Activated B cell treated with CpG ODN at 0.5 μM for 24 hours (primary cell): Measurements from ENCODE around the gene TBX21. TPM values are rescaled to one million over a fixed set of nuclear protein-coding genes. Genes with fewer than 3 reads are reported as not detected.

Experiments
- ATAC-seq: fragments of 200-7000 bp; cut with Tn5 transposase; one replicate; pipeline ENCODE4 v1.10.0; 2021; ENCODE audit warnings: low read depth, mild to moderate bottlenecking, moderate library complexity
- CTCF ChIA-PET: fragments of 350-600 bp; sonication (Branson Sonifier 250); formaldehyde crosslinking; loops from one replicate; lab custom pipeline; 2021; ENCODE audit warnings: antibody characterized with exemption; lab: Charles Lee
- POLR2A ChIA-PET: fragments of 350-600 bp; sonication (Branson Sonifier 250); formaldehyde crosslinking; loops from one replicate; lab custom pipeline; 2021; ENCODE audit warnings: antibody characterized with exemption; lab: Charles Lee
- DNase-seq: peaks from one replicate; pipeline ENCODE4 v3.0.0; 2022
- H3K27ac Mint-ChIP-seq: one replicate; pipeline ENCODE4 v1.8.0; 2020; ENCODE audit warnings: mixed read lengths
- H3K27me3 Mint-ChIP-seq: one replicate; pipeline ENCODE4 v1.8.0; 2021; ENCODE audit warnings: mixed read lengths
- H3K36me3 Mint-ChIP-seq: one replicate; pipeline ENCODE4 v1.8.0; 2021; ENCODE audit warnings: low read depth, mixed read lengths
- H3K4me1 Mint-ChIP-seq: one replicate; pipeline ENCODE4 v1.8.0; 2021; ENCODE audit warnings: mixed read lengths
- H3K4me3 Mint-ChIP-seq: one replicate; pipeline ENCODE4 v1.8.0; 2020; ENCODE audit warnings: mild to moderate bottlenecking, mixed read lengths
- H3K9me3 Mint-ChIP-seq: one replicate; pipeline ENCODE4 v1.8.0; 2020; ENCODE audit warnings: mixed read lengths
- intact Hi-C: fragments of 100-400 bp; cut with micrococcal nuclease; formaldehyde crosslinking; loops from one replicate; pipeline ENCODE4 v1.15.1; 2024
- total RNA-seq: library from RNA; stranded (reverse); gene quantifications from 2 replicates; pipeline ENCODE4 v1.2.3, GENCODE V29; 2022
- TF ChIP-seq, protein P1 (sequence below): fragments of 200-600 bp; IDR thresholded peaks from one replicate; pipeline ENCODE4 v1.8.0; 2022; ENCODE audit warnings: antibody characterized with exemption, mild to moderate bottlenecking

TBX21 gene
- total RNA-seq, 1 donor from 2014 or later: 3.8 TPM

DNA sequence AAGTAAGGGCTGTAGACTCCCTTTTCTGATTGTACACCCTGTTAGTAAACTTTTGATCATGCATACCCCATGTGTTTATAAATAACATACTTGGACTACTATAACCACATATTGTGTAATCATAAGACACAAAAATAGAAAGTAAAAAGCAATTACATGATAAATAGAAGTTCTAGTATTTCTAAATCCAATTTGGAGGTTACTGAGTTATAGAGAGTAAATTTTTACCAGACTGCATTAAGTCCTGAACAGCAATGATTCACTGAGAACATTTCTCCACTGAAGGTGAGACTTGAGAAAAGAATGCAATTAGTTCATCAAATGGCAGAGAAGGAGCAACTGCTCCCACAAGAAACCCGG lies 46.8 kb upstream of the TBX21 start:
- Mint-ChIP-seq H3K9me3 (no peaks in the 10 kb centered on the region), H3K36me3 (peaks cover 53% of the 10 kb centered on the region), H3K4me3 (no peak overlapping the region), H3K27ac (no peak overlapping the region), H3K27me3 (no peaks in the 10 kb centered on the region), H3K4me1 (no peaks in the 10 kb centered on the region)
- ATAC-seq: no peak
- ChIA-PET POLR2A (no interaction called here), CTCF (no interaction called here)
- TF ChIP-seq, protein P1, sequence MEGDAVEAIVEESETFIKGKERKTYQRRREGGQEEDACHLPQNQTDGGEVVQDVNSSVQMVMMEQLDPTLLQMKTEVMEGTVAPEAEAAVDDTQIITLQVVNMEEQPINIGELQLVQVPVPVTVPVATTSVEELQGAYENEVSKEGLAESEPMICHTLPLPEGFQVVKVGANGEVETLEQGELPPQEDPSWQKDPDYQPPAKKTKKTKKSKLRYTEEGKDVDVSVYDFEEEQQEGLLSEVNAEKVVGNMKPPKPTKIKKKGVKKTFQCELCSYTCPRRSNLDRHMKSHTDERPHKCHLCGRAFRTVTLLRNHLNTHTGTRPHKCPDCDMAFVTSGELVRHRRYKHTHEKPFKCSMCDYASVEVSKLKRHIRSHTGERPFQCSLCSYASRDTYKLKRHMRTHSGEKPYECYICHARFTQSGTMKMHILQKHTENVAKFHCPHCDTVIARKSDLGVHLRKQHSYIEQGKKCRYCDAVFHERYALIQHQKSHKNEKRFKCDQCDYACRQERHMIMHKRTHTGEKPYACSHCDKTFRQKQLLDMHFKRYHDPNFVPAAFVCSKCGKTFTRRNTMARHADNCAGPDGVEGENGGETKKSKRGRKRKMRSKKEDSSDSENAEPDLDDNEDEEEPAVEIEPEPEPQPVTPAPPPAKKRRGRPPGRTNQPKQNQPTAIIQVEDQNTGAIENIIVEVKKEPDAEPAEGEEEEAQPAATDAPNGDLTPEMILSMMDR: no peak
- intact Hi-C loops: no loop called here
- no peak for DNase-seq

DNA sequence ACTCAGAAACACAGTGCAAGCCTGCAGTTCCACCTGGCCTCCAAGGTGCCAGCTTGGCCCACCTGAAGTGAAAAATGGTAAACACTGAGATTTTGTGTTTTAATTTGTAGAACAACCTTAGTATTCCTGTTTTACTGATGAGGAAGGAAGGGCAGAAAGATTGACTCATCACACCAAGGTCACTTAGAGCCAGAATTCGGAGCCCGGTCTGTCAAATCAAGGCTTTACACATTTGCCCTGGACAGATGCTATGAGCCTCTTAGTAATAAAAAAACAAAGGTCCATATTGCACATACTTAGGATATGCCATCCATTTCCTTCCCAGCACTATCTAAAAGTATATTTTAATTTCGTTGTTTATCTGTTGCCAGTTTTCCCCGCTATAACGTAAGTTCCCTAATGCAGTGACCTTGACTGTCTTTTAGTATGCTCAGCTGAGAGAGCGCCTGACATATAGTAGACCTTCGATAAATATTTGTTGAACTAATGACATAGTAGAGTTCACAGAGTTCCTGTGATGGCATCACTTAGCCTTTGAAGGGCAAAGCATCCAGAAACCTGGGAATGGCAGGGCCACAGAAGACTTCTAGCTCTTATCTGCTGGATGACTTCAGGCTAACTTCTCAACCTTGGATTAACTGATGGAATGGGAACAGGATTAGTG lies 46.2 kb upstream of the TBX21 start:
- Mint-ChIP-seq H3K27ac (no peak overlapping the region), H3K9me3 (no peaks in the 10 kb centered on the region), H3K27me3 (no peaks in the 10 kb centered on the region), H3K4me3 (no peak overlapping the region), H3K4me1 (no peaks in the 10 kb centered on the region), H3K36me3 (peaks cover 50% of the 10 kb centered on the region)
- no peak for ATAC-seq
- intact Hi-C loops: no loop called here
- CTCF ChIA-PET: interaction anchor here (1.7 kb wide), 1 partner anchor 10 kb away, joined by 4 read pairs; no protein-coding TSS in a partner anchor
- no peak for DNase-seq
- TF ChIP-seq, protein P1: no peak
- POLR2A ChIA-PET: interaction anchor here (0.7 kb wide), 1 partner anchor 38 kb away, joined by 3 read pairs; the partner anchor contains the start of gene KPNB1

DNA sequence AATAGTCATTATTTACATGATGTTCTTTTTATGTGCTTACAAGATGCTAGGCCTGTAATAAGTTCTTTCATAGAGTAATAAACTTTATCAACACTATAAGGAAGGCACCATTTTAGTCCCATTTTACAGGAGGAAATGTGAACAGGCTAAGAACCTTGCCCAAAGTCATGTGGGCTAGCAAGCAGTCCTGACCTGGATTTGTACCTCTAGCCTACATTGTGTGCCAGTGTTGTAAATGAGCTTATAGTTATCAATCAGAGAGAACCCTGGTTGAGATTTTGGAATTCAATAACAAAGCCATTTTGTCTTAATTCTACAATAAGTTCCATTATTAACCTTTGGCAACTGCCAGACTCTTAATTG lies 45.7 kb upstream of the TBX21 start:
- no peak for ATAC-seq
- H3K27ac Mint-ChIP-seq: no peak overlapping the region

DNA sequence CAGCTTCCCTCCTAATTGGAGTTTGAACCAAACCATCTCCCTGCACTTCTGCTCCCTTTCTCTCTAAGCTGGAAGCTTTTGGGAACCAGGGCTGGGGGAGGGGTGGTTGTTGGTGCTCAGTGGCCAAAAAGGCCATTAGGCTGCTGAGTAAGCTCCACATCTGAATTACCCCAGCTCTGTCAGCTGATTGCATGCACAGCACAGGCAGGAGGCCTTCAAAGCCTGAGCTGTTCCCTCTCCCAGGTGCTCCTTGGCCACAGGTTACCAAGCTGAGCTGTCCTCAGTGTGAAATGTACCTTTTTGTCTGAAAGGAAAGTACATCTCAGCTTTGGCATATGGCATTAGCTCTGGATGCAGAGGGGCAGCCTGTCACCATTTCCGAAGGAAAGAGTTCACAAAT lies 45.3 kb upstream of the TBX21 start:
- no peak for ATAC-seq
- Mint-ChIP-seq H3K4me3 (no peak overlapping the region), H3K27ac (no peak overlapping the region), H3K27me3 (no peaks in the 10 kb centered on the region), H3K9me3 (no peaks in the 10 kb centered on the region), H3K4me1 (peaks cover 8% of the 10 kb centered on the region), H3K36me3 (peaks cover 41% of the 10 kb centered on the region)
- no peak for DNase-seq
- TF ChIP-seq, protein P1: no peak
- POLR2A ChIA-PET: interaction anchor here (0.7 to 0.9 kb wide), 2 partner anchors 37 to 39 kb away, joined by 3 to 6 read pairs; partner anchors contain the start of gene KPNB1
- CTCF ChIA-PET: interaction anchor here (0.7 to 1.7 kb wide), 2 partner anchors 9 kb away, joined by 3 to 4 read pairs; no protein-coding TSS in a partner anchor
- intact Hi-C loops: no loop called here

More for the DNA sequence above, 45.7 kb upstream of the TBX21 start:
- DNase-seq: no peak
- POLR2A ChIA-PET: interaction anchor here (0.7 to 0.9 kb wide), 2 partner anchors 37 to 38 kb away, joined by 3 to 6 read pairs; partner anchors contain the start of gene KPNB1
- H3K27me3 Mint-ChIP-seq: no peaks in the 10 kb centered on the region
- H3K4me3 Mint-ChIP-seq: no peak overlapping the region
- TF ChIP-seq, protein P1: no peak
- CTCF ChIA-PET: interaction anchor here (0.7 to 1.7 kb wide), 2 partner anchors 9 to 10 kb away, joined by 3 to 4 read pairs; no protein-coding TSS in a partner anchor
- peaks cover 3% of the 10 kb centered on the region for H3K4me1 Mint-ChIP-seq
- peaks cover 45% of the 10 kb centered on the region for H3K36me3 Mint-ChIP-seq
- intact Hi-C loops: no loop called here
- H3K9me3 Mint-ChIP-seq: no peaks in the 10 kb centered on the region

DNA sequence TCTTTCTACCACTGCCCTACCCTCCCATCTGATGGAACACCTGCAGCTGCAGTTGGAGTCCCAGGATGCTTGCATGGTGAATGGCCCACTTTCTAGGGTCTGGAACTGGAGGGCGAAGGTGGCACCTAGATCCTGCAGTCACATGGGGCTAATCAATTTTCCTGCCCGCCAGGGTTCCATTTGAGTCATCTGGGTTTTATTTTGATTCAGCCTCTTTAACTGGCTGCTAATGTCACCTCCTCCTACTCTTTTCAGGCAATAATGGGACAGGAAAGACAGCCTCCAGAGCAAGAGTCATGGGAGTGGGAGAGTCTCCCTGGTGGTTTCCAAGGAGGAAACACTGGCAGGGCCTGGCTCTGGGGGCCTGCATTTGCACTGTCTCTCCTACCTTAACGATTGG lies 42.9 kb upstream of the TBX21 start:
- TF ChIP-seq, protein P1: no peak
- no peak for ATAC-seq
- no peak overlapping the region for H3K27ac Mint-ChIP-seq
- intact Hi-C loops: no loop called here
- ChIA-PET CTCF (no interaction called here), POLR2A (no interaction called here)
- no peaks in the 10 kb centered on the region for H3K9me3 Mint-ChIP-seq
- H3K4me1 Mint-ChIP-seq: peaks cover 20% of the 10 kb centered on the region
- H3K27me3 Mint-ChIP-seq: no peaks in the 10 kb centered on the region
- peaks cover 19% of the 10 kb centered on the region for H3K36me3 Mint-ChIP-seq
- no peak for DNase-seq
- H3K4me3 Mint-ChIP-seq: no peak overlapping the region
